K562 (cell line): ENCODE results near the gene COPS6. TPM values are rescaled to one million over a fixed set of nuclear protein-coding genes. Genes with fewer than 3 reads are reported as not detected.

Experiments used
- FOXJ3 ChIP-seq: sonication (generic); formaldehyde crosslinking; IDR thresholded peaks from 2 replicates; pipeline ENCODE4 v1.4.0; 2020; ENCODE audit warnings: mild to moderate bottlenecking, missing genetic modification reagents
- RHOXF2B ChIP-seq: fragments of 250-450 bp; sonication (Bioruptor Pico); conservative IDR thresholded peaks from 2 replicates; pipeline ENCODE4 v1.5.1; 2021
- ZKSCAN8 ChIP-seq: fragments of 200-800 bp; sonication (Bioruptor generic); IDR thresholded peaks from 2 replicates; pipeline ENCODE4 v1.6.1; 2016; ENCODE audit warnings: missing genetic modification characterization, missing compliant biosample characterization
- polyA plus RNA-seq, 8 experiments: library from polyadenylated mRNA; depleted of rRNA in 4 of 8; stranded (reverse) in 5 of 8; unstranded in 3 of 8; fragments of >200 nt; fragmentation: Nextera tagmentation in 2 of 8; fragmentation: Illumina TruSeq in 1 of 8; extraction: Ambion mirVana in 2 of 8; extraction: Trizol in 1 of 8; gene quantifications; 2 replicates each; pipeline versions ENCODE4 v1.2.1 to v1.2.3, GENCODE V29; 2011 to 2014; ENCODE audit warnings: inconsistent platforms in 1 of 8, missing spikeins in 1 of 8
- total RNA-seq, 7 experiments: library from RNA; depleted of rRNA in 6 of 7; stranded (reverse); fragments of >200 nt in 6 of 7; fragmentation: Illumina TruSeq in 2 of 7; extraction: Trizol in 2 of 7; gene quantifications; 2 replicates each; pipeline versions ENCODE4 v1.2.1 to v1.2.3, GENCODE V29; 2011 to 2021; ENCODE audit warnings: low replicate concordance in 1 of 7
- TF ChIP-seq, protein P1 (sequence below): fragments of 450-650 bp; IDR thresholded peaks from 2 replicates; pipeline ENCODE4 v1.6.1; 2017; ENCODE audit warnings: antibody characterized with exemption, mild to moderate bottlenecking
- TF ChIP-seq, protein P2 (sequence below): fragments of 250-450 bp; sonication (Bioruptor Pico); IDR thresholded peaks from 2 replicates; pipeline ENCODE4 v1.5.0; 2020; ENCODE audit warnings: mild to moderate bottlenecking, borderline replicate concordance

The COPS6 gene
- total and polyA plus RNA-seq, 9 of the 15 experiments (the other 6 are each of a cell fraction or from before 2014, with no cell fraction given), result 63.0 to 331 (median 168) TPM

DNA sequence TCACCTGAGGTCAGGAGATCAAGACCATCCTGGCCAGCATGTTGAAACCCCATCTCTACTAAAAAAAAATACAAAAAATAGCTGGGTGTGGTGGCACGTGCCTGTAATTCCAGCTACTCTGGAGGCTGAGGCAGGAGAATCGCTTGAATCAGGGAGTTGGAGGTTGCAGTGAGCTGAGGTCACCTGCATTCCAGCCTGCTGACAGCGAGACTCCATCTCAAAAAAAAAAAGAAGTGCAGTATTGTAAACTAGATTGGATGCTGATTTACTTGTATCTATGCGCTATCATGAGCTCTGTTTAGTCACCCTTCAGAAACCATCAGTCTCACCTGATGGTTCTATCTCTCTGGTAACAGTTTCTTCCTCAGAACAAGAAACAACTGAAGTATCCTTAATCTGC, 25.4 kb upstream of the COPS6 start (continued):
- TF ChIP-seq, protein P1, sequence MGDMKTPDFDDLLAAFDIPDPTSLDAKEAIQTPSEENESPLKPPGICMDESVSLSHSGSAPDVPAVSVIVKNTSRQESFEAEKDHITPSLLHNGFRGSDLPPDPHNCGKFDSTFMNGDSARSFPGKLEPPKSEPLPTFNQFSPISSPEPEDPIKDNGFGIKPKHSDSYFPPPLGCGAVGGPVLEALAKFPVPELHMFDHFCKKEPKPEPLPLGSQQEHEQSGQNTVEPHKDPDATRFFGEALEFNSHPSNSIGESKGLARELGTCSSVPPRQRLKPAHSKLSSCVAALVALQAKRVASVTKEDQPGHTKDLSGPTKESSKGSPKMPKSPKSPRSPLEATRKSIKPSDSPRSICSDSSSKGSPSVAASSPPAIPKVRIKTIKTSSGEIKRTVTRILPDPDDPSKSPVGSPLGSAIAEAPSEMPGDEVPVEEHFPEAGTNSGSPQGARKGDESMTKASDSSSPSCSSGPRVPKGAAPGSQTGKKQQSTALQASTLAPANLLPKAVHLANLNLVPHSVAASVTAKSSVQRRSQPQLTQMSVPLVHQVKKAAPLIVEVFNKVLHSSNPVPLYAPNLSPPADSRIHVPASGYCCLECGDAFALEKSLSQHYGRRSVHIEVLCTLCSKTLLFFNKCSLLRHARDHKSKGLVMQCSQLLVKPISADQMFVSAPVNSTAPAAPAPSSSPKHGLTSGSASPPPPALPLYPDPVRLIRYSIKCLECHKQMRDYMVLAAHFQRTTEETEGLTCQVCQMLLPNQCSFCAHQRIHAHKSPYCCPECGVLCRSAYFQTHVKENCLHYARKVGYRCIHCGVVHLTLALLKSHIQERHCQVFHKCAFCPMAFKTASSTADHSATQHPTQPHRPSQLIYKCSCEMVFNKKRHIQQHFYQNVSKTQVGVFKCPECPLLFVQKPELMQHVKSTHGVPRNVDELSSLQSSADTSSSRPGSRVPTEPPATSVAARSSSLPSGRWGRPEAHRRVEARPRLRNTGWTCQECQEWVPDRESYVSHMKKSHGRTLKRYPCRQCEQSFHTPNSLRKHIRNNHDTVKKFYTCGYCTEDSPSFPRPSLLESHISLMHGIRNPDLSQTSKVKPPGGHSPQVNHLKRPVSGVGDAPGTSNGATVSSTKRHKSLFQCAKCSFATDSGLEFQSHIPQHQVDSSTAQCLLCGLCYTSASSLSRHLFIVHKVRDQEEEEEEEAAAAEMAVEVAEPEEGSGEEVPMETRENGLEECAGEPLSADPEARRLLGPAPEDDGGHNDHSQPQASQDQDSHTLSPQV, result no peak
- TF ChIP-seq RHOXF2B (CRISPR knock-in tag), result no peak
- TF ChIP-seq FOXJ3, result no peak
- TF ChIP-seq, protein P2, sequence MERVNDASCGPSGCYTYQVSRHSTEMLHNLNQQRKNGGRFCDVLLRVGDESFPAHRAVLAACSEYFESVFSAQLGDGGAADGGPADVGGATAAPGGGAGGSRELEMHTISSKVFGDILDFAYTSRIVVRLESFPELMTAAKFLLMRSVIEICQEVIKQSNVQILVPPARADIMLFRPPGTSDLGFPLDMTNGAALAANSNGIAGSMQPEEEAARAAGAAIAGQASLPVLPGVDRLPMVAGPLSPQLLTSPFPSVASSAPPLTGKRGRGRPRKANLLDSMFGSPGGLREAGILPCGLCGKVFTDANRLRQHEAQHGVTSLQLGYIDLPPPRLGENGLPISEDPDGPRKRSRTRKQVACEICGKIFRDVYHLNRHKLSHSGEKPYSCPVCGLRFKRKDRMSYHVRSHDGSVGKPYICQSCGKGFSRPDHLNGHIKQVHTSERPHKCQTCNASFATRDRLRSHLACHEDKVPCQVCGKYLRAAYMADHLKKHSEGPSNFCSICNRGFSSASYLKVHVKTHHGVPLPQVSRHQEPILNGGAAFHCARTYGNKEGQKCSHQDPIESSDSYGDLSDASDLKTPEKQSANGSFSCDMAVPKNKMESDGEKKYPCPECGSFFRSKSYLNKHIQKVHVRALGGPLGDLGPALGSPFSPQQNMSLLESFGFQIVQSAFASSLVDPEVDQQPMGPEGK, result no peak
- no peak for TF ChIP-seq ZKSCAN8
- TF ChIP-seq, all 486 proteins: peak for 0
